Skeletal muscle satellite cell (primary cell): Measurements from ENCODE around the gene ADAMTS3.

Experiments
- H3K27me3 ChIP-seq: 2 replicates; pipeline ENCODE4 v1.7.0; 2013; ENCODE audit warnings: low read length; ENCODE audit not compliant: control insufficient read depth, insufficient read depth
- H3K36me3 ChIP-seq: 2 replicates; pipeline ENCODE4 v1.7.0; 2013; ENCODE audit warnings: mild to moderate bottlenecking, control low read depth, low read length; ENCODE audit not compliant: insufficient read depth
- H3K4me1 ChIP-seq: 2 replicates; pipeline ENCODE4 v1.7.0; 2013; ENCODE audit warnings: low read length; ENCODE audit not compliant: control insufficient read depth, insufficient read depth
- H3K4me2 ChIP-seq: 2 replicates; pipeline ENCODE4 v1.7.0; 2013; ENCODE audit warnings: mild to moderate bottlenecking, low read length
- H3K4me3 ChIP-seq: 2 replicates; pipeline ENCODE4 v1.7.0; 2013; ENCODE audit warnings: low read length
- H3K9ac ChIP-seq: 2 replicates; pipeline ENCODE4 v1.7.0; 2013; ENCODE audit warnings: mild to moderate bottlenecking, low read depth, low read length, moderate library complexity
- H3K9me3 ChIP-seq: replicated peaks from 2 replicates; pipeline ENCODE4 v1.7.0; 2013; ENCODE audit warnings: mild to moderate bottlenecking, control low read depth, low read length

Gene ADAMTS3

GRCh38 chr4:72374159-72374558, 194.9 kb downstream of the ADAMTS3 start:
- Histone ChIP-seq H3K9me3 (no peaks in the 10 kb centered on the region), H3K4me2 (no peak overlapping the region), H3K36me3 (no peaks in the 10 kb centered on the region), H3K4me1 (peaks cover 15% of the 10 kb centered on the region), H3K4me3 (no peak overlapping the region), H3K9ac (no peak overlapping the region), H3K27me3 (no peaks in the 10 kb centered on the region)

GRCh38 chr4:72366601-72367000, 202.4 kb downstream of the ADAMTS3 start:
- no peak overlapping the region for H3K4me2 ChIP-seq
- H3K36me3 ChIP-seq = no peaks in the 10 kb centered on the region
- H3K4me3 ChIP-seq = no peak overlapping the region
- no peaks in the 10 kb centered on the region for H3K9me3 ChIP-seq
- no peaks in the 10 kb centered on the region for H3K4me1 ChIP-seq
- H3K9ac ChIP-seq = no peak overlapping the region
- H3K27me3 ChIP-seq = no peaks in the 10 kb centered on the region

GRCh38 chr4:72365981-72366380, 203.0 kb downstream of the ADAMTS3 start:
- Histone ChIP-seq H3K9ac (no peak overlapping the region), H3K4me1 (no peaks in the 10 kb centered on the region), H3K27me3 (no peaks in the 10 kb centered on the region), H3K4me3 (no peak overlapping the region), H3K9me3 (no peaks in the 10 kb centered on the region), H3K4me2 (no peak overlapping the region), H3K36me3 (no peaks in the 10 kb centered on the region)

- H3K4me1 ChIP-seq = no peaks in the 10 kb centered on the region
- no peak overlapping the region for H3K4me2 ChIP-seq
- no peaks in the 10 kb centered on the region for H3K36me3 ChIP-seq
- H3K27me3 ChIP-seq = no peaks in the 10 kb centered on the region
- no peaks in the 10 kb centered on the region for H3K9me3 ChIP-seq
- no peak overlapping the region for H3K4me3 ChIP-seq
- no peak overlapping the region for H3K9ac ChIP-seq
These were observed 204.0 kb downstream of the ADAMTS3 start for GRCh38 chr4:72365016-72365415.

GRCh38 chr4:72360075-72360474, 208.9 kb downstream of the ADAMTS3 start:
- Histone ChIP-seq H3K36me3 (no peaks in the 10 kb centered on the region), H3K9ac (no peak overlapping the region), H3K27me3 (no peaks in the 10 kb centered on the region), H3K4me3 (no peak overlapping the region), H3K4me2 (no peak overlapping the region), H3K9me3 (no peaks in the 10 kb centered on the region), H3K4me1 (no peaks in the 10 kb centered on the region)

- Histone ChIP-seq H3K9ac (no peak overlapping the region), H3K9me3 (no peaks in the 10 kb centered on the region), H3K4me3 (no peak overlapping the region), H3K27me3 (no peaks in the 10 kb centered on the region), H3K4me2 (no peak overlapping the region), H3K36me3 (no peaks in the 10 kb centered on the region), H3K4me1 (no peaks in the 10 kb centered on the region)
These were observed 210.5 kb downstream of the ADAMTS3 start for GRCh38 chr4:72358483-72358882.

- Histone ChIP-seq H3K27me3 (no peaks in the 10 kb centered on the region), H3K4me2 (no peak overlapping the region), H3K4me3 (no peak overlapping the region), H3K36me3 (no peaks in the 10 kb centered on the region), H3K9me3 (no peaks in the 10 kb centered on the region), H3K4me1 (no peaks in the 10 kb centered on the region), H3K9ac (no peak overlapping the region)
These were observed 211.1 kb downstream of the ADAMTS3 start for GRCh38 chr4:72357908-72358307.

- H3K27me3 ChIP-seq = no peaks in the 10 kb centered on the region
- no peaks in the 10 kb centered on the region for H3K4me1 ChIP-seq
- H3K9me3 ChIP-seq = no peaks in the 10 kb centered on the region
- no peak overlapping the region for H3K4me3 ChIP-seq
- H3K9ac ChIP-seq = no peak overlapping the region
- no peak overlapping the region for H3K4me2 ChIP-seq
- no peaks in the 10 kb centered on the region for H3K36me3 ChIP-seq
These were observed 216.3 kb downstream of the ADAMTS3 start for GRCh38 chr4:72352711-72353110.

- Histone ChIP-seq H3K4me3 (no peak overlapping the region), H3K9me3 (no peaks in the 10 kb centered on the region), H3K27me3 (no peaks in the 10 kb centered on the region), H3K9ac (no peak overlapping the region), H3K4me1 (no peaks in the 10 kb centered on the region), H3K4me2 (no peak overlapping the region), H3K36me3 (no peaks in the 10 kb centered on the region)
These were observed 217.5 kb downstream of the ADAMTS3 start for GRCh38 chr4:72351521-72351920.

- no peak overlapping the region for H3K4me2 ChIP-seq
- H3K9ac ChIP-seq = no peak overlapping the region
- no peaks in the 10 kb centered on the region for H3K27me3 ChIP-seq
These were observed 220.3 kb downstream of the ADAMTS3 start for GRCh38 chr4:72348701-72349100.

GRCh38 chr4:72344418-72344817, 224.6 kb downstream of the ADAMTS3 start:
- H3K9ac ChIP-seq = no peak overlapping the region

More at GRCh38 chr4:72348701-72349100, 220.3 kb downstream of the ADAMTS3 start:
- no peaks in the 10 kb centered on the region for H3K36me3 ChIP-seq
- no peaks in the 10 kb centered on the region for H3K9me3 ChIP-seq
- no peak overlapping the region for H3K4me3 ChIP-seq
- no peaks in the 10 kb centered on the region for H3K4me1 ChIP-seq

GRCh38 chr4:72341432-72341820, 227.6 kb downstream of the ADAMTS3 start:
- Histone ChIP-seq H3K4me1 (no peaks in the 10 kb centered on the region), H3K4me2 (no peak overlapping the region), H3K9ac (no peak overlapping the region), H3K36me3 (no peaks in the 10 kb centered on the region), H3K4me3 (no peak overlapping the region), H3K27me3 (no peaks in the 10 kb centered on the region), H3K9me3 (no peaks in the 10 kb centered on the region)

More at GRCh38 chr4:72344418-72344817, 224.6 kb downstream of the ADAMTS3 start:
- Histone ChIP-seq H3K4me3 (no peak overlapping the region), H3K4me1 (no peaks in the 10 kb centered on the region), H3K36me3 (no peaks in the 10 kb centered on the region), H3K27me3 (no peaks in the 10 kb centered on the region), H3K4me2 (no peak overlapping the region), H3K9me3 (no peaks in the 10 kb centered on the region)
